Hepatocyte (in vitro differentiated cells): ENCODE results near the gene KTI12.

ENCODE experiments used
- EZH2 ChIP-seq: fragments of 200-600 bp; sonication (generic); IDR thresholded peaks from 2 replicates; pipeline ENCODE4 v1.6.1; 2016; ENCODE audit warnings: antibody characterized with exemption, mild to moderate bottlenecking, borderline replicate concordance
- TF ChIP-seq, protein P1 (sequence below): fragments of 200-600 bp; sonication (generic); IDR thresholded peaks from 2 replicates; pipeline ENCODE4 v1.5.1; 2016; ENCODE audit warnings: antibody characterized with exemption, mild to moderate bottlenecking; ENCODE audit not compliant: poor library complexity

DNA sequence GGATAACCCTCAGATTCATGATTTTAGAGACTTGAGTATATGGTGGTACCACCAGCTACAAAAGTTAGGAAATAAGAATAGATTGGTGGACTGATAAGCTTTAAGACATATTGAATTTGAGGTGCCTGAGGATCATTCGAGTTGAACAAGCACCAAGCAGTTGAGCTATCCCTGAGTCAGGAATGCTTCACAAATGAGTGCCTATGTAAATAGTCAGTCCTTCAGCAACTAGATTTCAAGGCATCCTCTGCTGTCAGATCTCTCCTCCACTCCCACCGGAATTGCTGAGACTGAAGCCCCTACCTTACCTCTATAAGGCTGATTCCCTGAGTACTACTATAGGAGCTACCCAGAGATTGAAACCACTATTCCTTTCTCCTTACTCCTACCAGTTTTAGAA is 29.6 kb upstream of the KTI12 start:
- TF ChIP-seq EZH2: no peak
- TF ChIP-seq, protein P1, sequence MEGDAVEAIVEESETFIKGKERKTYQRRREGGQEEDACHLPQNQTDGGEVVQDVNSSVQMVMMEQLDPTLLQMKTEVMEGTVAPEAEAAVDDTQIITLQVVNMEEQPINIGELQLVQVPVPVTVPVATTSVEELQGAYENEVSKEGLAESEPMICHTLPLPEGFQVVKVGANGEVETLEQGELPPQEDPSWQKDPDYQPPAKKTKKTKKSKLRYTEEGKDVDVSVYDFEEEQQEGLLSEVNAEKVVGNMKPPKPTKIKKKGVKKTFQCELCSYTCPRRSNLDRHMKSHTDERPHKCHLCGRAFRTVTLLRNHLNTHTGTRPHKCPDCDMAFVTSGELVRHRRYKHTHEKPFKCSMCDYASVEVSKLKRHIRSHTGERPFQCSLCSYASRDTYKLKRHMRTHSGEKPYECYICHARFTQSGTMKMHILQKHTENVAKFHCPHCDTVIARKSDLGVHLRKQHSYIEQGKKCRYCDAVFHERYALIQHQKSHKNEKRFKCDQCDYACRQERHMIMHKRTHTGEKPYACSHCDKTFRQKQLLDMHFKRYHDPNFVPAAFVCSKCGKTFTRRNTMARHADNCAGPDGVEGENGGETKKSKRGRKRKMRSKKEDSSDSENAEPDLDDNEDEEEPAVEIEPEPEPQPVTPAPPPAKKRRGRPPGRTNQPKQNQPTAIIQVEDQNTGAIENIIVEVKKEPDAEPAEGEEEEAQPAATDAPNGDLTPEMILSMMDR: no peak
